ENCODE data around the gene GLOD4.
"Not testable (repeated sequence)": the region's sequence is repeated elsewhere in the genome, so short reads cannot be mapped to it uniquely, and the experiment has no call there.

Gene GLOD4

GRCh38 chr17:781805-782731 is at the start of gene GLOD4, which contains the start of gene MRM3:
Gene GLOD4 (minus strand): TSS chr17:782280. CDS start chr17:782255, 25 bp downstream.
Gene MRM3 (plus strand): TSS chr17:782353. CDS start chr17:782379, 26 bp downstream.
- DNase-seq: peak; percentile 94

GRCh38 chr17:830950-831349 is 48.9 kb upstream of the GLOD4 start:
- DNase-seq: no peak

DNA sequence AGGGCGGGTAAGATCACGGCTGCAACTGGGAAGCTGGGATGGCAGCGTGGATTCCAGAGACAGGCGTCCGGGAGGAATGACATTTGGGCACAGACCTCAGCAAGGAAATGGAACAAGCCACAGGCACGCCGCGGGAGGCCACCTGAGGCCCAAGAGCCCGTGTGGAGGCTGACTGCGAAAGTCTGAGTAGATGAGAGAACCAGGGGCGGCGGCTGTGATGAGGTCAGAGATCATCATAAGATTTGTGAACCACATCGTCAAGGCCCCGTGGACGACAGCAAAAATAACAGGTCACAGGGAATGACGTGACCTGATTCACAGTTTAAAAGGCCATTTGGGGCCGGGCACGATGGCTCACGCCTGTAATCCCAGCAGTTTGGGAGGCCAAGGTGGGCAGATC is 48.3 kb upstream of the GLOD4 start:
- no peak for DNase-seq

- not testable (repeated sequence) for DNase-seq
Observed at GRCh38 chr17:829614-830013, 47.5 kb upstream of the GLOD4 start.

DNA sequence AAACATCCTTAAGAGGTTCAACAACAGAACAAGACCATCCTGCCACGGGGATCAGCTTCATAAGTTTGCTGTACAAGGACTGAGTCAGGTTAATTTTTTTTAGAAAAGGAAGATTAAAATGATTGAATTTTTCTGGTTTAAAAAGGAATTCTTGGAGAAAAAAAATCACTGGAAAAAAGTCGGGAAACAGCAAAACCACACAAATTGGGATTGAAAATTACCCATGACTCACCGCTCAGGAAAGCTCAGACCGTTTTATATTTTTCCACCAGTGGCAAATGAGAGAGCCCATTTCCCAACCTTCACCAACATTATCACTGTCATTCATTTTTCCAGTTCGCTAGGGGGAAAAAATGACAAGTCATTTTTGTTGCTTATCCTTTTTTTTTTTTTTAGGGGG is 46.7 kb upstream of the GLOD4 start:
- DNase-seq: no peak

DNA sequence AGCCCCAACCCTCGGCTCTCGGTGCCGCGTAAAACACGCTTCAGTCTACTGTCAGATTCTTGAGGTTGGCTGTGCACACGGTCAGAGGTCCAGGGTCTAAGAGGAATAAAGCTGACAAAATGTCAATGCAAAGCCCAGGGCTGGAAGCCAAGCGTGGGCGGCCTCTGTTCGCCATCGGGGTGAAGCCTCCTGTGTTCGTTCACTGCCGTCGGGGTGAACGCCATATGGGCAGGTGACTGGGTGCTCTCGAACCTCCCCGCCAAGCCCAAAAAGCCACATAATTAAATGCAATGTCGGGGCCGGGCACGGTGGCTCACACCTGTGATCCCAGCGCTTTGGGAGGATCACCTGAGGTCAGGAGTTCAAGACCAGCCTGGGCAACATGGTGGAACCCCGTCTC is 44.7 kb upstream of the GLOD4 start:
- no peak for DNase-seq

DNA sequence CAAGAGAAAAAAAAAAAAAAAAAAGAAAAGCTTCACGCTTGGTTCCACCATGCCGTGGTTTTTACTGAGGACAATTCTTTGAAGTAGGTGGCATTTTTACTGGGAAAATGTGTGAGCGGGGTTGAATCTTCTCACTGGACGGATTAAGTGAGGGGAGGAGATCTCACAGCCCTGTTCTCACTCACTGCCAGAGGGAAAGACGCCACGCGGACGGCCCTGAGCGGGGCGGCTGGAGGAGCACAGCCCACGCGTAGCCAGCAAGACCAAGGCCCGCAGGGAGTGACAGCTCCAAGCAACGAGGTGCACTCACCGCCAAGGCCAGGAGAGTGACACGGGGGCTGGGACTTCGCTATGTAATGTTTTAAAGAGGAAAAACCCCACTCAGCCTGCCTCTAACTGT is 43.1 kb upstream of the GLOD4 start:
- DNase-seq: no peak

- DNase-seq: no peak
Observed at GRCh38 chr17:824378-824777, 42.3 kb upstream of the GLOD4 start.

GRCh38 chr17:823501-823902 is 41.4 kb upstream of the GLOD4 start:
- DNase-seq: no peak

GRCh38 chr17:819251-819650 is 37.2 kb upstream of the GLOD4 start:
- no peak for DNase-seq

DNA sequence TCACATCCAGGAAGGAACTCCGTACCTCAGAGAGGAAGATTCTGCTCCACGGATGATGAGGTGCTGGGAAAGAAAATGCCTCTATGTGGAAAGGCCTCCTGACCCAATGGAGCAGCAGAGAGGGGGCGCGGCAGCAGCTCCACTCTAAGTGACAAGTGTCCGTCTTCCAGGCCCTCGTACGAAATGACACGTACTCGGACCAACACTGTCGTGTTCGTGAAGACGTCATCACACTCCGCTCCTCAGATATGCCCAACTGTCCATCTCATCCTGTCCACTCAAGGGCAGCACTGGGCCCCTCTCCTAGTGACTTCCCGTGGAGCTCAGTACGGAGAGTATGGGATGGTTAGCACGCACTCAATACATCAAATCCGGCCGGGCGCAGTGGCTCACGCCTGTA is 32.3 kb upstream of the GLOD4 start:
- DNase-seq: no peak

GRCh38 chr17:812638-813204 is 30.6 kb upstream of the GLOD4 start:
- no peak for DNase-seq

DNA sequence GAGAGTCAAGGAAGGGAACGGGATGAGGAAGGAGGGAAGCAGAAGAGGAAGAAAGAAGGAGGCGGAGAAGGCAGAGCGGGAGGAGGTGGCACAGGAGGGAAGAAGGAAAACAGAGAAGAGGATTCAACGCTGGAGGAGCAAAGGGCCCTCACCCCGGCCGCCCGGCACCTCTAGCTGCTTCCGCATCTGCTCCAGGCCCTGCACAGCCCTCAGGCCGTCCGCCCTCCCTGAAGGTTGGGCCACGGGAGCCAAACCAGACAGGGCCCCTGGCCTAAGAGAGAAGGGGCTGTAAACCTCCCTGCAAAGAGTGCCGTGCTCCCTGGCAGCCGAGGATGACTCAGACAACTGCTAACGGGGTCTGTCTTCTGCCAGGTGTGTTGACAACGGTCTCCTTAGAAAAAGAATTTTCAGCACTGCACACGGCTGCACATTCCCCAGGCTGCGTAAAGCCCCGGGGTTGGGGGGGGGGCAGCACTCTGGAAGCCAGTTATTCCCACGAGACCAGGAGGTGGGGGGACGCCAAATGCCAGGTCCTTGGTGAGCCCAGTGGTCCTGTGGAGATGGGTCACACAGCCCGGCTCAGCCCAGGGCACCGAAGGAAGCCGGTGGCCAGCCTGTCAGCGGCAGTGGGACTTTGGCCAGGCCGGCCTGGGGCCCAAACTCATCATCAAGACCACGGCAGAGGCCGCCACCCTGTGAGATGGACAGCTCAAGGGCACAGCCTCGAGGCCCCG is 29.1 kb upstream of the GLOD4 start:
- no peak for DNase-seq

- peak; percentile 25 for DNase-seq
Observed at GRCh38 chr17:807523-808294, 25.6 kb upstream of the GLOD4 start.

DNA sequence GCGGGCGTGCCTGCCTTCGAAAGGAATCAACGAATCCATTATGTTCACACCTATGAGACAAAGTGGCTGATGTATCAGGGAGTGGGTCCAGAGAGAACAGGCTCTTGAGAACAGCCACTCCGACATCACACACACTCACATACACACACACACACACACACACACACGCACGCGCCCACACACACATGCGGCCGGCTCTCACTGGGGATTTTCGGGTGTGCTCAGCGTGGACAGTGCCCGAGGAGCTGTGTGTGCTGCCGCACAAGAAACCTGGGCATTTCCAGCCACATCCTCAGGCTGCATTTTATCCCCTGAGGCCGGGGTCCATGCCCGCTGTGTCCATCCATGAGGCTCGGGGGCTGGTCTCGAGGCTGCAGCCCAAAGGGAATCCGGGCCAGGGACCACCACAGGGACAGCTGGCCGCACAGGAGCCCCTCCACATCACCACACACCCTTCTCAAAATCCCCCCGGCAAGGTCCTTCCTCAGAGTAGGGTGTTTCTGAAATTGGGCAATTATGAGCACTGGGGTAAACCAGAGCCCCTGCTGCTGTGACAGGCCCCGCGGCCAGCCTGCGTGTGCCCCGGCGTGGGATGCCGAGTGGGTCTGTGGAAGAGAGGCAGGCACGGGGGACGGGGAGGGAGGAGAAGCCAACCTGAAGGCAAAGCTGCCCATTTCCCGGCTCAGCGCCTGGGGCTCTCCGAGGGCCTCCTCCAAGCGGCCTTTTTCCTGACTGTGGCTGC is 24.9 kb upstream of the GLOD4 start:
- DNase-seq: no peak

GRCh38 chr17:806346-806745 is 24.3 kb upstream of the GLOD4 start:
- no peak for DNase-seq

GRCh38 chr17:805886-806285 is 23.8 kb upstream of the GLOD4 start:
- not testable (repeated sequence) for DNase-seq

GRCh38 chr17:804541-805435 is 22.7 kb upstream of the GLOD4 start:
- no peak for DNase-seq

DNA sequence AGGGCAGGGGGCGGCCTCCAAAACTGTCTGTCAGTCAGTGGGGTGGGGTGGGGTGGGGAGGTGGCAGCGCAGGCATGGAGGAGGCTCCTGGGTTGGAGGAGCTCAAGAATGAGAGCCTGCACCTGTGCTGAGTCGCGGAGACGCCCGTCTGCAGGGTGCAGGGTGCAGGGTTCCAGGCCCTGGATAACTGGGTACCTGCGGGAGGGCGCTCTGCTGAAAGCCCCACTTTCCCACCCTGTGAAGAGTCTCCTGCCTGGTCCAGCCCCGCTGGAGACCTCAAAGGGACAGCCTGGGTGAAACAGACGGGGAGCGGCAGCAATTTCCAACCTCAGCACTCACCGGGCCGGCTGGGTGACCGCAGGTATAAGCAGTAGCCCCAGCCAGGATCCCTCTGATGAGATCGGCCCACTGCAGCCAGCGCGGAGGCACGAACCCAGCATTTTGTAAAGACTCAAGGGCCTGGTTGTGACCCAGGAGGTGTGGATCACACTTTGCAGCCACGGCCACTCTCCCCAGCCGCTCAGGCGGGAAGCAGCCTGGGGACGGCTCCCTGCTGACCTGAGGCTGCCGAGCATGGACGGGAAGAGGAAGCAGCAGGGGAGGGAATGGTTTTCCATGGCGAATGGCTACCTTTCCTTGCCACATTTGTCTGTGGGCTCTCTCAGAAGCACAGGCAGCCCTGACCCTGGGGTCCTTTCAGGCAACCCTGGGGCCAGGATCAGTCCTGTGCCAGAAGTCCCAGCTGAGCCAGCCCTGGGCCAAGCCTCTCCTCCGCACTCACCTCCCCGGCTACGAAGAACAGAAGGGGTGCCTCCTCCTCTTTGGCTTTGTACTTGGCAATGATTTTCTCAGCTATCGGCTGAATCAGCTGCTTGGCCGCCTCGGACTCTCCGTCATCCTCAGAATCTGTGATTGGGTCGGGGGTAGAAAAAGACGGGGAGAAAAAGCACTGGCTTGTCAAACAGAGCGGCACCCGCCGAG is 21.1 kb upstream of the GLOD4 start:
- DNase-seq: no peak

DNA sequence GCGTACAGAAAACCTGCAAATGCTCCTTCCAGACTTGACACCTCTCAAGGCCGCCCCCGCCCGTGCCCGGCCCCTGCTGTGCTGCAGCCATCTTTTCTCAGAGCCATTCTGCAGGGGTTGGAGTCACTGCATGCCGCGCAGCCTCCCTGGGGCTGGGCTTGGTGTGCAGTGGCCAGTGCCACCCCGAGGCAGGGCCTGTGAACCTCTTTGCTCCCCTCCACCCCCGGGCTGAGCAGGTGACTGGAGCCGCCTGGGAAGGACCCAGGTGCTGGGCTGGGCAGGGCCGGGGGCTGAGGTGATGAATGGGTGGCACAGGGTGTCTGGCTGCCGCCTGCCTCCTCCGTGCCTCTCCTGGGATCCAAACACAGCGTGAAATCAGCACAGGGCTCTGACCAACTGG is 20.4 kb upstream of the GLOD4 start:
- DNase-seq: no peak

Measured in left hindlimb (tissue), 1 donor.